ENCODE results near the gene ITM2C. TPM values are rescaled to one million over a fixed set of nuclear protein-coding genes. Genes with fewer than 3 reads are reported as not detected.

The ITM2C gene
- total RNA-seq, 1 experiment from 2014 or later, result 39.4 TPM

GRCh38 chr2:230905448-230906421, 41.0 kb downstream of the ITM2C start:
- peak; percentile 27 for DNase-seq (ENCODE audit: low read depth)

GRCh38 chr2:230906471-230907230, 41.9 kb downstream of the ITM2C start:
- DNase-seq (ENCODE audit: low read depth), result no peak

- no peak for DNase-seq (ENCODE audit: low read depth)
Measured at GRCh38 chr2:230907361-230908091, 42.8 kb downstream of the ITM2C start.

GRCh38 chr2:230908092-230908594, 43.4 kb downstream of the ITM2C start:
- DNase-seq (ENCODE audit: low read depth), result no peak

GRCh38 chr2:230908595-230909191, 44.0 kb downstream of the ITM2C start:
- peak; percentile 99 for DNase-seq (ENCODE audit: low read depth)

- DNase-seq (ENCODE audit: low read depth), result no peak
Measured at GRCh38 chr2:230909841-230910545, 45.3 kb downstream of the ITM2C start.

- no peak for DNase-seq (ENCODE audit: low read depth)
Measured at GRCh38 chr2:230910546-230911177, 45.9 kb downstream of the ITM2C start.

- DNase-seq (ENCODE audit: low read depth), result no peak
Measured at GRCh38 chr2:230912046-230912445, 47.3 kb downstream of the ITM2C start.

- DNase-seq (ENCODE audit: low read depth), result no peak
Measured at GRCh38 chr2:230912724-230913123, 48.0 kb downstream of the ITM2C start.

- no peak for DNase-seq (ENCODE audit: low read depth)
Measured at GRCh38 chr2:230913406-230914143, 48.8 kb downstream of the ITM2C start.

- DNase-seq (ENCODE audit: low read depth), result no peak
Measured at GRCh38 chr2:230914886-230915285, 50.1 kb downstream of the ITM2C start.

GRCh38 chr2:230915319-230915718, 50.6 kb downstream of the ITM2C start:
- no peak for DNase-seq (ENCODE audit: low read depth)

GRCh38 chr2:230916218-230916617, 51.5 kb downstream of the ITM2C start:
- no peak for DNase-seq (ENCODE audit: low read depth)

- no peak for DNase-seq (ENCODE audit: low read depth)
Measured at GRCh38 chr2:230919240-230919639, 54.5 kb downstream of the ITM2C start.

- DNase-seq (ENCODE audit: low read depth), result no peak
Measured at GRCh38 chr2:230919681-230920080, 54.9 kb downstream of the ITM2C start.

- no peak for DNase-seq (ENCODE audit: low read depth)
Measured at GRCh38 chr2:230920167-230920566, 55.4 kb downstream of the ITM2C start.

- no peak for DNase-seq (ENCODE audit: low read depth)
Measured at GRCh38 chr2:230921806-230922595, 57.3 kb downstream of the ITM2C start.

All from HT1080 (cell line).